ENCODE measurements around the gene SDK1.

The SDK1 gene

DNA sequence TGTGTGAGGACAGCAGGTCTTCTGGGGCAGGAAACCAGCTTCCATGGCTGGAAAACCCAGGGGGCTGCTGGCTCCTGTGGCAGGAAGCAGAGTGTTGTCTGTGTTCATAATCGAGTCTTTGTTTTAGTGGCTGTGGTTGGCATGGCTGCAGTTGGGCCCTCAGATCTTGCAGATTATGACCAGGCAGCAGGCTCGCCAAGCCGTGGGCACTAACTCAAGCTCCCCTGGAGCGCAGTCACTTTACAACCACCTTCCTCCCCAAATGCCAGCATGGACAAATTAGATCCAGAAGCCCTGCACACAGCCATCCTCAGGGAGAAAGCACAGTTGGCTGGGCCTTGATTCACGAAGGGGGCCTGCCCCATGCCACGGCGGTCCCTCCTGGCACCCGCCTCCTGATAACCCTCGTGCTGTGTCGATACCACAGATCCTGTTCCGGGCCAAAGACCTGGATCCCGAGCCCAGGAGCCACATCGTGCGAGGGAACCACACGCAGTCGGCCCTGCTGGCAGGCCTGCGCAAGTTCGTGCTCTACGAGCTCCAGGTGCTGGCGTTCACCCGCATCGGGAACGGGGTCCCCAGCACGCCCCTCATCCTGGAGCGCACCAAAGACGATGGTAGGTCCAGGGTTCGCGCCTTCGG, 828.5 kb downstream of the SDK1 start:
- DNase-seq, result no peak

DNA sequence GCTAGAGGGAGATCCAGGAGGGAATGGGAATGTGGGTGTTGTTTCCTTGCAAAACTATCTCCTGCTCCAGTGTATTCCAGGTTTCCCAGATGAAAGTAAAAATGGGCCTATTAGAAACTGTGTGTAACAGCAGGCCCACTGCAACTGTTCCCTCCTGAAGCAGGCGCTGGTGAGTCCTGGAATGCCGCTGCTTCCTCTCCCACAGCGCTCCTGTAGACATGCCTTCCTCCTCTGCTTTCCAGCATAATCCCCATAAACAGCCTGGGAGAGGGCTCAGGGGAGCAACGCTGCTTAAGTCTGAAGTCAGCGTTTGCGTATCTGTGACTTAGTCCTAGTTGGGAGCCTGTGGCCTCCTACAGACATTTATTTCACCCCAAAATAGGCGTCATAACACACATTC, 830.0 kb downstream of the SDK1 start:
- no peak for DNase-seq

DNA sequence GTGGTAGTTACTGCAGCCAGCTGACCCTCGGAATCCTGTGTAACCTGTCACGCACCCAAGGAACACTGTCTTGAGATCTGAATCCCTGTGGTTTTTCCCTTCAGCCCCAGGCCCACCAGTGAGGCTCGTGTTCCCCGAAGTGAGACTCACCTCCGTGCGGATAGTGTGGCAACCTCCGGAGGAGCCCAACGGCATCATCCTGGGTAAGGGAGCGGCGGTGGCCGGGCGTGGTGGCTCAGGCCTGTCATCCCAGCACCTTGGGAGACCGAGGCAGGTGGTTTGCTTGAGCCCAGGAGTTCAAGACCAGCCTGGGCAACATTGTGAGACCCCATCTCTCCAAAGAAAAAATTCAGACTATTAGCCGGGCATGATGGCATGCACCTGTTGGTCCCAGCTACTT, 831.2 kb downstream of the SDK1 start:
- no peak for DNase-seq

DNA sequence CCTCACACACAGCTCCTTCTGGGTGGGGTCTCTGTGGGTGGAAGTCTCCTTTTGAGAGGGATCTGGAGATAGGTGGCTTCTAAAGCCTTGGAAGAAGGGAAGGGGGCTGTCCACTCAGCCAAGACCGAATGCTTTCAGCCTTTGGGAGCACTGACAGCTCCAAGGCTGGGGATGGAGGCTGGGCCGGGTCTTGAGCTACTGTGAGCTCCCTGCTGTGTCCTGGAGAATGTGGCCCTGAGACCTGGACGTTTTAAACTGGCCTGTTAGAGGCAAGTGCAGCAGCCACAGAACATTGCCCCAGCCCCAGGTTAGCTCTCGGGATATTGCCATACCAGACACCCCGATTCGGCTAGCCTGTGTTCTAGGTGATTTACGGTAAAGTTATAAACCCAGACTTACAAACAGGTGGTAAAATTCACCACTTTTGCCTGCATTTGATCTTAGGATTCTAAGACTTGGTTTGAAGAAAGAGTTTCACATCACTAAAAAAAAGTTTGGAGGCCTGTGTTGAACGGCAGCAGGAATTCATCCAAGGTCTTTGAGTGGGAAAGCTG, 832.5 kb downstream of the SDK1 start:
- no peak for DNase-seq

DNA sequence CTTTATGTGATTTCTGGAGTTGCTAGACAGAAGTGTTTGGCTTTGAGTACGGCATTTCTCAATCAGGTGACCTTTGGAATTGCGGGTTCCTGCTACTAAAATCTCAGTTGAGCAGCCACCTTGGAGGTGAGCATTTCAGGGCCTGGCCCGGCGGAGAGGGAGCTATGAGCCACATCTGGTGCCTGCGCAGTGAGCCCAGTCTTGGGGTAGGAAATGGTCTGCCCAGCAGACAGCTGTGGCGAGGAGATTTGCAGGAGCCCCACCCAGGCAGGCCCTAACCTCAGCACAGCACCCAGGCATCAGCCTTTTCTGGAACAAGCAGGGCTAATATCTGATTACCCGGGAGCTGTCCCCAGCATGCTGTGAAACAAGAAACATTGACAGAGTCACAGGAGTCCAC, 833.2 kb downstream of the SDK1 start:
- DNase-seq, result no peak

DNA sequence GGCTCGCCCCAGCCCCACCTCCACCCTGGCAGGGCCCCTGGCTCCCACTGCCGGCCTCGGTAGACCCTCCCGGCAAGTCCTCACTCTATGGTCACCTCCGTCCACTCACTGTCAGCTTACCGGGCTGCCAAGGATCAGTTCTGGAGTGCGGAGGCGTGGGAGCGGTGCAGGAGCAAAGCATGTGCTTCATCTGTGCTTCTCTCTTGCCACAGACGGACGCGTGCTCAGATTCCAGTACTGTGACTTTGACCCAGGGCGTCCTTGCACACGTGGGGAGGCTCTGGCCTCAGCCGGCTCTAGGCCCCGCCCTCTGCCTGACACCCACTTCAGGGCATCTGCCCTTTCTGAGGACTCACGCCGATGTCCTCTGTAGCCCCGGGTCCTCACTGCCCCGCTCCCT, 833.6 kb downstream of the SDK1 start:
- no peak for DNase-seq

DNA sequence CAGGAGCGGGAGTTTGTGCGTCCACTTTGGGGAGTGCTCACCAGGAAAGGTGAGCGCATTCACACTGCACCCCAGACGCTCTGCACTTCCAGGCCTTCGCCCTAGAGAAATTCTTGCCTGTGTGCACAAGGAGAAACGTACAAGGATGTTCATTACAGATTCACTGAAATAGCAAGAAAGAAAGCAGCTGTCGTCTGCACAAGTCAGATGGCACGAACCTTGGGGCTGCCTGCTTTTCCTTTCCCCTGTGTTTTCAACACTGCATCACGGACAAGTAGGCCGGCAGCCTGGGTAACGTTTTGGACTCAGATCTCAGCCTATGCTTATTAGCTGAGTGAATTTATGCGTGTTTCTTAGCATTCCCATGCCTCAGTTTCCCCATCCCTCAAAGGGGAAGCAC, 834.2 kb downstream of the SDK1 start:
- DNase-seq, result no peak

DNA sequence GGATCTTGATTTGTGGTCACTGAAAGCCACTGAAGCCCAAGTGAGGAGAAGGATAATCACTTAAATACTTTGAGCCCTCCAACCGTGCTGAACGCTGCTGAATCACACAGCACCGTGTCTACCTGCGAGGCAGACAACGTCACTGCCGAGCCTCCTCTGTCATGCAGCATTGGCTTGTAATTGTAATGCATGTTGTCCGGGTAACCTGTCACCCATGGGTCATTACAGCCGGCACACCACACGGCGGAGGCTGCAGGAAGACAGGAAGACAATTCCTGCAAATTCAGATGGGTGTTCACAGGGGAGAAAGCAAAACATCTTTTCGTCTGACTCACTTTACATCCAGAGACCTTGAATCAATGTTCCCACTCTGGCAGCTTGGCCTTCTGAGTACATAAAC, 835.0 kb downstream of the SDK1 start:
- no peak for DNase-seq

DNA sequence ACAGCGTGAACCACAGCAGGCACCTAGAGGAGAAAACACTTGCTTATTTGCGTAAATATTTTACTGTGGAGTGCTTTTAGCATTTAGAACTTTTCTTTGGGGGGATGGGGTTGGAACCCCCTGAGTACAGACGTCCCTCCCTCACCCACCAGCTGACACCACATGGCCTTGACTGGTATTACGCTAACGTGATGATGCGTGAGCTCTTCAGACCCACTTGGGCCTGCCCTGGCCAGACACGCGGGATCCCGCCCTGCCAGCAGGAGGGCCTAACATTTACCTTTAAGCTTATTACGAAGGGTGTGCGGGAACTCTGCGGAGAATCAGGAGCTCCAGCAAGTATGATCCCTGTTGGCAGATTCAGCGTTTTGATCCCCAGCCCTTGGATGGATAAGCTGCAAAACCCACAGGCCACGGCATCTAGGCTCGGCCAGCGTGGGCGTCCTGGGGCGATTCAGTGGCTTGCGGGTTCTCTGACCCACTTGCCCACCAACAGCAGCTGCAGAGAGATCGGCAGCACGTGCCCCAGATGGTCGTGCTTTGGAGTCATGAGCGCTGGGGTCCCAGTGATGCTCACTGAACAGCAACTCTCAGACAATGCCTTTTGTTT, 835.6 kb downstream of the SDK1 start:
- no peak for DNase-seq

DNA sequence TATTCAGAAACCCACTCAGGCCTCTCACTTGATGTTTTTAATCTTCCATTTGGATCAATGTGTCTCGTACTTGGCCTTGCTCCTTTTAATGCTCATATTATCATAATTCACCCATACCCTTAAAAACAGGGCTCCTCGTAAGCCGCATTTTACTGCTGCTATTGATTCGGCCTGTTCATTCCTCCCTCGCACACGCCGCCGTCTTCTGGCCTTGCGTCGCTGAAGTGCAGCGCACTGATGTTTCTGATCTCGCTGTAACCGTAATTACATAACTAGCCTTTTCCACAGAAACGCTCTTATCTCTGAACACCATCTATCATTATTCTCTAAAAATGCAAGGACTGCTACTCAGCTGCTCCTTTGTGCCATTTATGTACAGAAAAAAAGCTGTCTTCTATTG, 836.5 kb downstream of the SDK1 start:
- no peak for DNase-seq

DNA sequence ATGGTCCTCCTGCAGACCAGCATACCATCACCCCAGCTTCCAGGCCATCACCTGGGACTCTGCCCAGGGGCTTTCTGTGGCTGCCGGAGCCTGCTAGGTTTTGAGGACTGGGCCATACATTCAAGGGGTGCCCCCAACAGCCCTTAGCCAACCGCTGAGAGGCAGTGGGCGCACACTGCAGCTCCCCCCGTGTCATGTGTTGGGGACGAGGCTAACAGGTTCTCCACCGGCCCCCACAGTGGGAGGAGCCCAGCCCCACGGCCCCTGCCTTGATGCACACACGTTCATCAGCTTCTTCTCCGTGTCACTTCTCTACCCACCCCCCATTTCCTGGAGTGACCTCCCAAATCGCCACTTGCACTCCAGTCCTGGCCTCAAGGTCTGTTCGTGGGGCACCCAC, 837.8 kb downstream of the SDK1 start:
- no peak for DNase-seq

DNA sequence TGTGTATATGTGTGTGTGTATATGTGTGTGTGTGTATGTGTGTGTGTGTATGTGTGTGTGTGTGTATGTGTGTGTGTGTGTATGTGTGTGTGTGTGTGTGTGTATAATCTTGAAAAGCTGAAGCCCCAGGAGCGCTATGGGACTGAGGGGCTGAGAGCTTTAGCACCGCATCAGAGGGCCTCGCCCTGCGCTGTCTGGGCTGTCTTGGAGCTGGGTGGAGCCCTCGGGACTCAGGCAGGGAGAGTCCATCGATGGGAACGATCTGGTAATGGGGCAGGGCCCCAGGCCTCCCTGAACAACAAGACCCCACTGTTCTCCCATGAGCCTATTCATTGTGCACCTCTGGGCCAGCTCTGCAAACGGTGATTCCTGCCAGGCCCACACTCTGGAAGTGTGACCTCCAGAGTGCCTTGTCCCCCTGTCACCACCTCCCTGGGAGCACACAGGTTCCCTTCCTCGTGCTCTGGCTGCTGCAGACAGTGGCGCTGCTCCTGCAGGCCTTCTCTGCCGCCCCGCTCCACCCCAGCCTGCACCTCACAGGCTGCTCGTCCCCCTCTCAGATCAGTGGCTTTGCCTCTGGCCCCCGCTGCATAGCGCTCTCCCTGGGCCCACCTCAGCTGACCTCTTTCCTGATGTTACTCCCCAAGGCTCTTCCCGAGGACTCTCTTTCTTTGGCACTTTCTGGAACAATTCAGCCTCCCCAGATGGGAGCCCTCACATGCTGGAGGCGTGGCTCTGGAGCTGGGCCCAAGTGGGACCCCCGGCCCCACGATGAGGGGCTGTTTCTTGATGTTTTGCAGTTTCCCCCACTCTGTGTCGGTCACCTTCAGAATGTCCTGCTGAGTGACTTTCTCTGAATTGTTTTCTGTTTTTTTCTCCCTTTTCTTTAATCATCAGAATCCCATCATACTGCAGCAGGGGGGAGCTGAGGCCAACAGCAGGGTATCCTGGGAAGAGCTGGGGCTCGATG, 838.9 kb downstream of the SDK1 start:
- no peak for DNase-seq

DNA sequence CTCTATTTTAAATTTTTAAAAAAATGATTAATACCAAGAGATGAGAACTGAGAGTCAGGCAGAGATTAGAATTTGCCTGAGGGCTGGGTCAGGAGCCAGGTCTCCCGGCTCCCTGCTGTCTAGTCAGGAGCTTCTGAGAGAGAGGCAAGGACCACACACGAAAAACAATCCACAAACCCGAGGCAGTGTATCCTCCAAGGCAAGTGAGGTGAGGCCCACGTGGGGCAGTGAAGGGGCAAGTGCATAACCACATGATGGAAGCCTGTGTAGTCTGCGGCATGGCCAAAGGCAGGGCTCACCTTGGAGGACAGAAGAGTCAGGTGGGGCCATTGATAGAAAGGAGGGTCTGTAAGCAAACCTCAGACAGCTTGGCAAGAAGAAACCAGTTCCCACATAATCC, 839.9 kb downstream of the SDK1 start:
- DNase-seq, result no peak

DNA sequence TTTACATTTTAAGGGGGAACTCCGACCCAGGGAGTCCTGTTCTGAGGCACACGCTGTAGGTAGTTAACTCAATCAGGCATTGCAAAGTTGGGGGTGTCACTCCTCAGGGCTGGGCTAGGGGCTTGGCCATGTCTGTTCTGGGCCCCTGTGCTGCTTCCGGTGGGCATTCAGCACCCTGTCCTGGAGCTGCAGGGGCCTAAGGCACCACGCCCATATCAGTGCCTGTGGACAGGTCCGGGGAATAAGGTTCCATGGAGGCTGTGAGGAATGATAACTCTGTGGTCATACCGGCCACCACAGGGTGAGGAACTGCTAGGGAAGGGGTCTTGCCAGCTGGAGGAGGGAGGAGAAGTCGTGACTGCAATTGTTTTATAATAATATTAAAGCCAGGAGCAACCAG, 842.0 kb downstream of the SDK1 start:
- no peak for DNase-seq

DNA sequence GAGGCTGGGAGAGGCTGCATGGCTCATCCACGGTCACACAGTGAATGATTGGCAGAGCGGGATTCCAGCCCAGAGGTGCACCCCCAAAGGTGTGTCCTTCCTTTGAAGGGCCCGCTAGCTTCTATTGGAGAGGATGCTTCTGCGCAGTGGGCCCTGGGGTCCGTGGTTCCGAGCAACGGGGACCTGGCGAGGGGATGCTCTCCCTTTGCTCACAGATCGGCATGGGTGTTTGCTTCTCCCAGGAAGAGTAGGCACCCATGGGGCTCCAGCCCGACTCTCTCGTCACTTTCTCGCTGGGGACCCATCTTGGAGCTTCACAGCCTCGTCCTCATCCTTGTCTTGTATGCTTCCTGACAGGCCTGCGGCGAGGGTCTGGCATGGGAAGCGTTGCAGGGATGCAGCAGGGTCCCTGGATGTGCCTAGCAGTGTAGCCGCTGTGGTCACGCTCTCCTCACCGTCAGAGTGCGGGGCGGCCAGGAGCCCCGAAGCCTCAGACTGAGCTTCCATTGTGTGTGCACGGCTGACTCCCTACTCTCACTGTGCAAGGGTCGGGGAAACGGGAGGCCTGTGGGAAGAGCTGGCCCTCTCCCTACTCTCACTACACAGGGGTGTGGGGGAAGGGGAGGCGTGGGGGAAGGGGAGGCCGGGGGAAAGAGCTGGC, 842.6 kb downstream of the SDK1 start:
- no peak for DNase-seq

DNA sequence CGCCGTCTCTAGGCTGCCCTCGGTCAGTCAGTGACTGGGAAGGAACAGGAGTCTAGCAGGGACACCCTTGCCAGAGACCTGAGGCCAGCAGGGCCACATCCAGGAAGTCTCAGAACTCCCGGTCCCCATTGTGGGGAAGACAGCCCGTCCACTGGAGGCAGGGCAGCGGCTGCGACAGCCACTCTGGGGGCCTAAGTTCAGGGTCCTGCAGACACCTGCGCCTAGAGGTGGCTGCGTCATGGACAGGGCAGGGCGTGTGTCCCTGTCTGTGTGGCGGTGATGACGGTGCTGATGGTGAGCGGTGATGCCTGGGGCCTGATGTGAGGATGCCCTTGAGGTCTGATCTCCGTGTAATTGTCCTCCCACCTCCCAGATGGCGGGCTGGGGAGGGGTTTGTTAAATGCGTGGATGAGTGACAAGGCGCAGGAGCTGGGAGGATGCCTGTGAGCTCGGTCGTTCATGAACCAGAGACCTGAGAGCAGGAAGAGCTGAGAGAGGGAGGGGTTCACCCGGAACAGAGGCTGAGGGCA, 843.2 kb downstream of the SDK1 start:
- DNase-seq, result no peak

DNA sequence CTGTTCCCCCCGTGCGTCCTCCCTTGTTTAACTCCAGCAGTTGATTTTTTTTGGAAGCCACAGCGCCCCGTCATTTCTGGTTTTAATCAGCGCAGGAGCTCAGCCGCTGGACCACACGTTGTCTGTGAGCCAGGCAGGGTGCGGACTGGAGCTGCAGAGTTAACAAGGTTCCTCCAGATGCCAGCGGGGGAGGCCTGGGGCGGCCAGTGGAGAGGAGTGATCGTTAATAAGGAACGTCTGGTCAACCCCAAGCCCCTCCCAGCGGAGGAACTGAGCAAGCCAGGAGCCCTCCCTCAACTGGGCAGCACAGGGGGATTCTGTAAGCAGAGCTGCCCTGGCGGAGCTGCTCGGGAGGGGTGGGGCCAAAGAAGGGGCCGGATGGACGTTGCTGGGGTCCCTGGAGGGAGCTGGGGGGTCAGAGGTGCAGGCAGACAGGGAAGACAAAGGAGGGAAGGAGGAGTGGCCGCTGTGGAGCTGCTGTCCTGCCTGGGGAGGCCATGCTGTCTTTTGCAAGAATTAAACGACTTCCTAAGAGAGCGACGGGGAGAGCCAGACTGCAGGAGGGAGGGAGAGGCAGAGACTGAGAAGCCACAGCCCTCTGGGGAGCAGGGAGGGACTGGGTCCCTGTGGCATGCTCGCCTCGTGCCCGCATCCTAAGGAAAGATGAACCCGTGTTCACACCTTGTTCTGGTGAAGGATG, 843.9 kb downstream of the SDK1 start:
- no peak for DNase-seq

DNA sequence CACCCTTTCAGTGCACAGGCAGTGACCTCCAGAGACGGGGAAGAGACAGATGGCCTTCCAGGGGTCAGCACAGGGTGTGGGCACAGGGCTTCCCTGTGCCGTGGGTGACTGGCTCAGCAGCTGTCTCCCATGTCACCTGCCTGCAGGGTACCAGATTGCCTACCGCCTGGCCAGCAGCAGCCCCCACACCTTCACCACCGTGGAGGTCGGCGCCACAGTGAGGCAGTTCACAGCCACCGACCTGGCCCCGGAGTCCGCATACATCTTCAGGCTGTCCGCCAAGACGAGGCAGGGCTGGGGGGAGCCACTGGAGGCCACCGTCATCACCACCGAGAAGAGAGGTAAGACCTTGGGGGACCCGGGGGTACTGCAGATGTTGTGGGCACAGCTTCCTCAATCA, 844.5 kb downstream of the SDK1 start:
- no peak for DNase-seq

DNA sequence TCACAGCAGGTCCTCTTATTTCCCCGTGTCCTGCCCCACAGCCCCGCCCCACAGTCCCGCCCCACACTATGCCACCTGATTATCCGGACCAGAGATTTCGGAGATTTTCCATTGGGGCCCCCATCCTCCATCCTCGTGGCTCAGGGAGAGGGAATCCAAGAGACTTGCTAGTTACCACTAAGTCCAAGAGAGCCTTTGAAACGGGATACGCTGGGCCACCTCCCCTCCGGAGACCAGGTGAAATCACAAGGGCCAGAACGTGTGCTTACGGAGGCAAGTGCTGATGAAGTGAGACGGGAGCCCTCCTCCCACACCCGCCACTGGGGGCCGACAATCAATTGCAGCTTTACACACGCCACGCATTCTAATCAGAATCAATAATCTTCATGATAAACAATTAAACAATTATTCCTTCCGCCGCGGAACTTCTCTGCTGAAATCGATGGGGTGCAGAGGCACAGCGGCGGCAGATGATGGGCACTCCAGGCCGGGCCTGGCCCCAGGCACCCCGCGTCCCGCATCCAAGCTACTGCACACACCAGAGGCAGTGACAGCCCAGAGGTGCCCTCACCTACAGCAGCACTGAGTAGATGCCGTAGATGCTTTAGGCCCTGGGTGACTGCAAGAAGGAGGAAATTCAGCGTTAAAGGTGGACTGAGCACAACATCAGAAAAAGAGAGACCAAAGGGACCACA, 847.0 kb downstream of the SDK1 start:
- DNase-seq, result no peak

DNA sequence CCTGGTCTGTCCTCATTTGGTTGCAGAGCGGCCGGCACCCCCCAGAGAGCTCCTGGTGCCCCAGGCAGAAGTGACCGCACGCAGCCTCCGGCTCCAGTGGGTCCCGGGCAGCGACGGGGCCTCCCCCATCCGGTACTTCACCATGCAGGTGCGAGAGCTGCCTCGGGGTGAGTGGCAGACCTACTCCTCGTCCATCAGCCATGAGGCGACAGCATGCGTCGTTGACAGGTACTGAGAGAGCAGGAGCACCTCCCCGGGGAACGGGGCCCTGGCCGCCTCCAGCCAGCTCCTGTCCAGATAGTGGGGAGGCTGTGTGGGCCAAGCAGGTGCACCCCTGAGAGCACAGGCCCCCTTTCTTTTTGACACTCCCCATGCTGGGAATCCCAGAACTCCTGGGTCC, 848.2 kb downstream of the SDK1 start:
- no peak for DNase-seq

DNA sequence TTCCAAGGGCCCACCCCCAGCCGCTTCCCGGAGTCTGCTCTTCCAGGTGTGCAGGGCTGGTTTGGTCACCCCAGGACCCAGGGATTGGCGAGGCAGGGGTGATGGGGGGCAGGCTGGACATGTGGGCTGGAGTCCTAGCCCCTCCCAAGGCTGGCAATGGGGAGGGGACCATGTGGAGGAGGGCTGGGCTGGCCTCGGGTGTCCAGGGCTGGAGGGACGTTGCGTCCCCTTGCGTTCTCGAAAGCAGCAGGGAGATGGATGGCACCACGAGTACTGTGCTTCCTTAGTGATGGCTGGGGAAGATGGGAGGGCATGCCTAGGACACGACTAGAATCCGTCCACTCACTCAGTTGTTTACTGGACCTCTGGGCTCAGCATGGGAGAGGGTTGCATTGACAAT, 848.6 kb downstream of the SDK1 start:
- no peak for DNase-seq

DNA sequence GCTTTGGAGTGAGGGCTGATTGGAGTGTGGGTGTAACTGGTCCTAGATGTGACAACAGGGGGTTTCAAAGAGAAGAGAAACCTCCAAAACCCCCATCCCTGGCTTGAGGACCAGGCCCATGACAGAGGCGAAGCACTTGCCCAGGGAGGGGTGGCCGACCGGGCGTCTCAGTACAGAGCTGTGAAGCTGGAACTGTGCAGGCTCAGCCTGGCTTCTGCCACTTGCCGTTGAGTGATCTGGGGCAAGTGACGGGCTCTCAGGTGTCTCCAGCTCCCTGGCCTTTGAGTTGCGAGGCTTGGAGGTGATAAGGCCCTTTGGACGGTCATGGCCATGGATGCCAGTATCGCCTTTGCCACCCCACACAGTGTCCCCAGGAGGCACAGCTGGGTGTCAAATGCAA, 849.7 kb downstream of the SDK1 start:
- no peak for DNase-seq
